GM12864 (cell line): Measurements from ENCODE around the gene RNU7-1.
A peak's percentile ranks its signal among the peaks of the same experiment; 100 is the strongest.

Experiments used
- DNase-seq: peaks from one replicate; pipeline ENCODE4 v3.0.0-alpha.2; 2011; ENCODE audit warnings: low read depth
- H3K4me3 ChIP-seq: 2 replicates; pipeline ENCODE4 v1.5.1; 2011; ENCODE audit warnings: mild to moderate bottlenecking, low read depth, low read length, control low read depth
- TF ChIP-seq, protein P1 (sequence below): IDR thresholded peaks from 2 replicates; pipeline ENCODE4 v1.5.1; 2011; ENCODE audit warnings: low read depth, mild to moderate bottlenecking, moderate library complexity, low read length, control low read depth, inconsistent platforms; ENCODE audit errors: missing control alignments

Gene RNU7-1

GRCh38 chr12:6943722-6944380 is at the start of gene RNU7-1, which contains the start of gene C12orf57:
Gene RNU7-1 (plus strand): TSS chr12:6943816.
Gene C12orf57 (plus strand): TSS chr12:6944022. CDS start chr12:6944122, 100 bp downstream.
- DNase-seq: peak; percentile 89
- TF ChIP-seq, protein P1, sequence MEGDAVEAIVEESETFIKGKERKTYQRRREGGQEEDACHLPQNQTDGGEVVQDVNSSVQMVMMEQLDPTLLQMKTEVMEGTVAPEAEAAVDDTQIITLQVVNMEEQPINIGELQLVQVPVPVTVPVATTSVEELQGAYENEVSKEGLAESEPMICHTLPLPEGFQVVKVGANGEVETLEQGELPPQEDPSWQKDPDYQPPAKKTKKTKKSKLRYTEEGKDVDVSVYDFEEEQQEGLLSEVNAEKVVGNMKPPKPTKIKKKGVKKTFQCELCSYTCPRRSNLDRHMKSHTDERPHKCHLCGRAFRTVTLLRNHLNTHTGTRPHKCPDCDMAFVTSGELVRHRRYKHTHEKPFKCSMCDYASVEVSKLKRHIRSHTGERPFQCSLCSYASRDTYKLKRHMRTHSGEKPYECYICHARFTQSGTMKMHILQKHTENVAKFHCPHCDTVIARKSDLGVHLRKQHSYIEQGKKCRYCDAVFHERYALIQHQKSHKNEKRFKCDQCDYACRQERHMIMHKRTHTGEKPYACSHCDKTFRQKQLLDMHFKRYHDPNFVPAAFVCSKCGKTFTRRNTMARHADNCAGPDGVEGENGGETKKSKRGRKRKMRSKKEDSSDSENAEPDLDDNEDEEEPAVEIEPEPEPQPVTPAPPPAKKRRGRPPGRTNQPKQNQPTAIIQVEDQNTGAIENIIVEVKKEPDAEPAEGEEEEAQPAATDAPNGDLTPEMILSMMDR: no peak
- peak within 1 kb of the TSS; percentile 58 for H3K4me3 ChIP-seq

GRCh38 chr12:6894321-6894720 is 49.3 kb upstream of the RNU7-1 start:
- no peak overlapping the region for H3K4me3 ChIP-seq
- TF ChIP-seq, protein P1: no peak
- DNase-seq: no peak

DNA sequence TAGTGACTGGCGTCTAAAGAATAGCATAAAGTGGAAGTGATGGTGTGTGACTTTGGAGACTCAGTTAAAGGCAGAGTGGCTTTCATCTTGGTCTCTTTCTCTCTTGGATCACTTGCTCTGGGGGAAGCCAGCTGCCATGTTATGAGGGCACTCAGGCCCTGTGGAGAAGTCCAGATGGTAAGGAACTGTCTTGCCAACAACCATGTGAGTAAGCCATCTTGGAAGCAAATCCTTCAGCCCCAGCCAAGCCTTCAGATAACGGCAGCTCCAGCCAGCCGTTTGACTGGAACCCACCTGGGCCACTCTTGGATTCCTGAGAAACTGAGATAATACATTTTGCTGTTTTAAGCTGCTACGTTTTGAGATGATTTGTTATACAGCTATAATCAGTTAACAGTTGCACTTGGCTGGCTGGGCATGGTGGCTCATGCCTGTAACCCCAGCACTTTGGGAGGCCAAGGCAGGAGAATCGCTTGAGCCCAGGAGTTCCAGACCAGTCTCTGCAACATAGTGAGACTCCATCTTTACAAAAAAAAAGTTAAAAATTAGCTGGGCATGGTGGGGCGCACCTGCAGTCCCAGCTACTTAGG is 46.7 kb upstream of the RNU7-1 start:
- DNase-seq: no peak
- no peak overlapping the region for H3K4me3 ChIP-seq
- TF ChIP-seq, protein P1: no peak

DNA sequence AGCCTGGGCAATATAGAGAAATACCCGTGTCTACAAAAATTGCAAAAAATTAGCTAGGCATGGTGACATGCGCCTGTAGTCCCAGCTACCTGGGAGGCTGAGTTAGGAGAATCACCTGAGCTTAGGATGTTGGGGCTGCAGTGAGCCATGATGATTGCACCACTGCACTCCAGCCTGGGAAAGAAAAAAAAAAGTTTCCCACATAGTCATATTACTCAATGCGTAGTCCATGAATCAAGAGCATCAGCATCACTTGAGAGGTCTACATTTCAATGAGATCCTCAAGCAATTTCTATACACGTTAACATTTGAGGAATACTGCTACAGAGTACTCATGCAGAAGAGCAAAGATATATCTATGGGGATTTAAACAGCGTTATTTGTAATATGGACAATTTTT is 44.2 kb upstream of the RNU7-1 start:
- no peak for DNase-seq
- H3K4me3 ChIP-seq: no peak overlapping the region
- TF ChIP-seq, protein P1: no peak

DNA sequence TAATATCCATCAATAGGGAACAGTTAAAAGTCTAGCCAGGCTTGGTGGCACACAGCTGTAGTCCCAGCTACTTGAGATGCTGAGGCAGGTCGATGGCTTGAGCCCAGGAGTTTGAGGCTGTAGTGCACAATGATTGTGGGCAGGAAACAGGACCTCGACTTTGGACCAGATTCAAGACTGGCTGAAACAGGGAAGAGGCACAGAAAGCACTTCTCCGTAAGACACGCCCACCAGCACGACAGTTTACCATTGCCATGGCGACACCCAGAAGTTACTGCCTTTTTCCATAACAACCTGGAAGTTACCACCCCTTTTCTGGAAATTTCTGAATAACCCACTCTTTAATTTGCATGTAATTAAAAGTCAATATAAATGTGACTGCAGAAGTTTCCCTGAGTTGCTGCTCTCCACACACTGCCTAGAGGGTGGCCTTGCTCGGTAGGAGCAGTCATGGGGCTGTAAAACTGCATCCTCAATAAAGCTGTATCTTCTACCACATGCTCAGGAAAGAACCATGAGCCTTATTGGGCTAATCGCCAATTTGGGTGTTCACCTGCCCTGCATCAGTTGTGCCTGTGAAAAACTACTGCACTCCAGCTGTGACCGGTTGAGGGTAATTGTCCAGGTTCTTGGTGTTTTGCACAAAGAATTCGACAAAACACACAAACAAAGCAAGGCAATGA is 43.6 kb upstream of the RNU7-1 start:
- H3K4me3 ChIP-seq: no peak overlapping the region
- DNase-seq: no peak
- TF ChIP-seq, protein P1: no peak

- no peak for DNase-seq
- TF ChIP-seq, protein P1: no peak
- no peak overlapping the region for H3K4me3 ChIP-seq
Measured at GRCh38 chr12:6902448-6902847, 41.2 kb upstream of the RNU7-1 start.

GRCh38 chr12:6903722-6904121 is 39.9 kb upstream of the RNU7-1 start:
- TF ChIP-seq, protein P1: no peak
- no peak for DNase-seq
- H3K4me3 ChIP-seq: no peak overlapping the region
